GM21390 (cell line): ENCODE measurements around the gene ADH1A.
"Not testable (repeated sequence)": the region's sequence is repeated elsewhere in the genome, so short reads cannot be mapped to it uniquely, and the experiment has no call there.

ENCODE experiments used
- ATAC-seq: cut with Tn5 transposase; IDR thresholded peaks from one replicate; pipeline ENCODE4 v1.9.1; 2021; ENCODE audit not compliant: unreplicated experiment

Gene ADH1A

GRCh38 chr4:99290848-99291786 lies at the start of gene ADH1A:
Gene ADH1A (minus strand): TSS chr4:99290985. CDS start chr4:99290914, 71 bp downstream.
- no peak for ATAC-seq

DNA sequence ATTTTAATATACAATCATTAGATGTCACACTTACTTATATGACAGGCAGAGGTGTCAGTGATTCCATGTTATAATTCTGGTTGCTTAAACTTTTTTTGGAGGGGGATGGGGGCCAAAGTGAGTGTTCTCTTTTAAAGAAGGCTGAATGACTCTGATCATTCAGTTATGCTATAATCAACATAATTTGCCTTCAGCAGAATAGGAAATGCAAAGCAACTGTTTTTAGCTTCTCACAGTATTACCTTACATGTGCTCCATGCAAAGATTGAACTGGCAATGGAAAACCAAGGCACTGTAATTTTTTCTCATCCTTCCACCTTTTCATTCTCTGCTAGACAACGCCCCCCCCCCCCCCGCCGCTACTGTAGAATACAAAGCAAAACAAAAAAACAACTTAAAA lies 48.4 kb upstream of the ADH1A start:
- no peak for ATAC-seq

DNA sequence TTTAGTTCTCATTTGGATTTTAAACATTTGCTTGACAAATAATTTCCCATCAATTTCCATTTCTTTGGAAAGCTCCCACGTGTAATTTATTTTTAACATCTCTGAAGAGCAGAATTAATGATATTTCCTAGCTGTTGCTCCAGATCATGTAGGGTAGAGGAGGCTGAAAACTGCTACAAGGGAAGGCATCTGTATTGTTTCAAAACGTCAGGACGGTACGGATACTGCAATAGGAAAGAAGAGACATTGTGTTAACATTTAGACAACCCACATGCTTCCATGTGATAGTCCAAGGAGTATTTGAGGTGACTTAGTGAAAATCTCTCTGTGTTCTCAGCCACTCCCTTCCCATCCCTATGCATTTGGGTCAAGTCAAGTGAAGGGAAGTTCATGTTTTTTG lies 45.8 kb upstream of the ADH1A start:
- ATAC-seq, result no peak

GRCh38 chr4:99334880-99335279 lies 44.1 kb upstream of the ADH1A start:
- no peak for ATAC-seq

- ATAC-seq, result no peak
These were observed 39.9 kb upstream of the ADH1A start for GRCh38 chr4:99330648-99331047.

DNA sequence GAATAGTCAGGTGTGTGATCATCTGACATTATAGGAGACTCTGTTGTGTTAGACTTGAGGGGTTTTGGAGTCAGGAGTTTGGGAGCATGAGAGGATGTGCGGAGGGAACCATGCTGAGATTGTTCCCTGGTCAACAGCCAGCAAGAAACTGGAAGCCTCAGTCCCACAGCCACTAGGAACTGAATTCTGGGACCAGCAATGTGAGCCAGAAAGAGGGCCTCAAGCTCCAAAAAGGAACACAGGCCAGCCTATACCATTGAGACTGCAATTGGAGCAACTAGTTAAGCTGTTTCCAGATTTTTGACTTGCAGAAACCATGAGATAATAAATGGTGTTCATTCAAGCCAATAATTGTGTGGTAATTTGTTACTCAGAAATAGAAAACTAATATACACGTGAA lies 39.1 kb upstream of the ADH1A start:
- no peak for ATAC-seq

GRCh38 chr4:99324979-99325378 lies 34.2 kb upstream of the ADH1A start:
- ATAC-seq, result no peak

- ATAC-seq, result no peak
These were observed 33.6 kb upstream of the ADH1A start for GRCh38 chr4:99324361-99324760.

GRCh38 chr4:99323756-99324155 lies 33.0 kb upstream of the ADH1A start:
- no peak for ATAC-seq

DNA sequence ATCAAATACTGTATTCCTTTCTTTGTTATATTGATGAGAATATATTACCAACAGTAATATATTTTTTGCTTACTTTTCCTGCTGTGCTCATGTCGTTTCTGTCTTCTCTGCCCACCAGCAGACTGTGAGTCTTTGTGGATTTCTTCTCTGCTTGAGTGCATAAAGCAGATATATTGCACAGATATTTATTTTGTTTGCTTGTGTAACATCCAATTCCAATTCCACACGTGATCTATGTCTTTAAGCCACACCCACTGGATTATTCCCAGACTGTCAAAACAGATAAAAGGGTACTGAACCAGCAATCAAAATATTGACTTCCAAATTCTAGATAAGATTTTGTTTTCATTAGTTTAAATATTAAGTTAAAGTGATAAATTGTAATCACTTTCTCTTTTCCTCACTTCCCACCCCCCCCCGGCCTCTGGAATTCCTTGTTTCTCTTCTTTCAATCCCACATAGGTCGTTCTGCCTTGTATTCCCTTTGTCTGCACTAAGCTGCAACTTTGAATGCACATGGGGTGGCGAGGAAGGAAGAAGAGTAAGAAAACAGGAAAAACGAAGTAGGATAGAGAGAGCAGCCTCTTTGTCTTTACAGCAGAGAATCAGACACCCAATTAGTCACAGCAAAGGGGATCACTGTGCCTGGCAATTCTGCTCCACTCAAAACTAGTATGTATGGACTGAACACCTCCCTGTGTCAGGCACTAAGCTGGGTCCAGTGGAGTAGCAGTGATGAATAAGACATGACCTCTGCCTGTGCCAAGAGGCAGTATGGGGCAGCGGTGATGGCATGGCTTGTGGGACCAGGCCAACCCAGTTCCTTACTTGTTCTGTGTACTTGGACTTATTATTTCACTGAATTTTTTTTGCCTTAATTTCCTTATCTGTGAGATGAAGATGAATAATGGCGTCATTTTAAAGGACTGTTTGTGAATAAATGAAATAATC lies 30.7 kb upstream of the ADH1A start, which contains the start of gene ADH1B:
ADH1B (minus strand) TSS at position 161 of the 951 bp plus-strand sequence; CDS start at position 91, 70 bp downstream.
- no peak for ATAC-seq

DNA sequence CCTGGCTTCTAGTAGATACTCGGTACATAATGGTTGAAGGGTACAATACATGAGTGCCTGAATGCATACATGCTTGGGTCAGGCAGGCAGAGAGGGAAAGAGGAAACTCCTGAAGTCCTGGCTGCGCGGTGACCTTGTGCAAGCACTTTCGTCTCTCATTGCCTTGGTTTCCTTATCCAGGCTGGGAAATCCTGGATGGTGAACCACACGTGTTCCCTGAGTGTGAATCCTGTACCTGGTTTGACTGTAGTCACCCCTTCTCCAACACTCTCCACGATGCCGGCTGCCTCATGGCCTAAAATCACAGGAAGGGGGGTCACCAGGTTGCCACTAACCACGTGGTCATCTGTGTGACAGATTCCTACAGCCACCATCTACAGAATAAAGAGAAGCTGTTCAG lies 27.0 kb upstream of the ADH1A start:
- not testable (repeated sequence) for ATAC-seq

GRCh38 chr4:99317354-99317753 lies 26.6 kb upstream of the ADH1A start:
- no peak for ATAC-seq

GRCh38 chr4:99315839-99316238 lies 25.1 kb upstream of the ADH1A start:
- no peak for ATAC-seq

GRCh38 chr4:99314211-99314610 lies 23.4 kb upstream of the ADH1A start:
- ATAC-seq, result no peak

DNA sequence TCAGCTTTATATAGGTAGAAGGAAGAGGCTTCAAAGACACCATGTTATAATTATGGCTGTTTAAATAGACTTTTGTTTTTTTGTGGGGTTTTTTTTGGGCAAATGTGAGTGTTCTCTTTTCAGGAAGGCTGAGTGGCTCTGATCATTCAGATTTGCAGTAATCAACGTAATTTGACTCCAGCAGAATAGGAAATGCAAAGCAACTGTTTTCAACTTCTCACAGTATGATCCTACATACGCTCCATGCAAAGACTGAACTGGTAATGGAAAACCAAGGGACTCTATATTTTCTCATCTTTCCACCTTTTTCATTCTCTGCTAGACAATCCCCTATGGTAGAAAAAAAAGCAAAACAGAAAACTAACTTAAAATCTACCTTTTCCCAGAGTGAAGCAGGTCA lies 19.6 kb upstream of the ADH1A start:
- no peak for ATAC-seq

- no peak for ATAC-seq
These were observed 15.0 kb upstream of the ADH1A start for GRCh38 chr4:99305638-99306400.

GRCh38 chr4:99301376-99302164 lies 10.8 kb upstream of the ADH1A start:
- no peak for ATAC-seq

DNA sequence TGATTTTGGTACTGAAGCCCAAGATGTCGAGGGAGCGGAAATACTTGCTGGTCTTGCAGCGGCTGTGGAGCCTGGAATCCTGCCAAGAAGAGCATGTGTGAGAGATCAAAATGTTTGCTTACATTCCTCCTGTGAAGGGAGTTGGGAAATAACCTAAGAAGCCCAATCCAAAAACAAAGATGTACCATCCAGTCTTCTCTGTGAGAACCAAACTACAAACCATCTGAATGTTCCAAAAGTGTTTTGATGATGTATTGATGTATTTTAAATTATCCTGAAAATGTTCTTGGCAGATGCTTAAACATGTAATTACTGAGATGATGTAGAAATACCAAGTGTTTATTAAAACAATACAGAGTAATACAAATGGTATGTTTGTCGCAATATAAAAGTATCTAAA lies 10.1 kb upstream of the ADH1A start:
- ATAC-seq, result no peak

DNA sequence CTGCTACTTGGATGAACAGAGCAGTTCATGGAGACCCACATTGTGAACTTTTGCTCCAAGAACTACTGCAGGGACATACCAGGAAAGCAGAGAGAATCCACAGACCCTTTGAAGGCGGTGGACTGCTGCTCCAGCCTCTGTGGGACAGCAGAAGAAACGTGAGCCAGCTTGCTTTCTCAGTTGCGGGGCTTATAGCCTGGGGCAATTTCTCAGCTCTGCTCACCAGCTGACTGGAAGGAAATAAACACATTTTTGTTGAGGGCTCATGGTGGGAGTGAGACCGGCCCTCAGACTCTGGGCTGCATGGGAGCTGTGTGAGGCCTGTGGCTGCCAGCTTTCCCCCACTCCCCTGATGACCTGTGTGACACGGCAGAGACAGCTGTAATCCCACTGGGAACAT lies 2.6 kb upstream of the ADH1A start:
- ATAC-seq, result no peak

- ATAC-seq, result no peak
These were observed 5.4 kb downstream of the ADH1A start for GRCh38 chr4:99285387-99285786.
